NCI-H187 (cell line): ENCODE results near the gene DPP6.
"Not testable (repeated sequence)": the region's sequence is repeated elsewhere in the genome, so short reads cannot be mapped to it uniquely, and the experiment has no call there.

Source experiments
- DNase-seq, 2 experiments: peaks; one replicate each; lab custom pipeline; 2025; lab: John Stamatoyannopoulos, UW

The DPP6 gene

GRCh38 chr7:154072395-154073181 is 20.4 kb downstream of the DPP6 start:
- DNase-seq: not testable (repeated sequence)

- DNase-seq: not testable (repeated sequence)
These were observed 26.3 kb downstream of the DPP6 start for GRCh38 chr7:154078523-154078922.

GRCh38 chr7:154080249-154080648 is 28.1 kb downstream of the DPP6 start:
- DNase-seq: not testable (repeated sequence)

GRCh38 chr7:154087037-154087725 is 35.0 kb downstream of the DPP6 start:
- DNase-seq: not testable (repeated sequence)

- not testable (repeated sequence) for DNase-seq
These were observed 39.9 kb downstream of the DPP6 start for GRCh38 chr7:154092093-154092492.

DNA sequence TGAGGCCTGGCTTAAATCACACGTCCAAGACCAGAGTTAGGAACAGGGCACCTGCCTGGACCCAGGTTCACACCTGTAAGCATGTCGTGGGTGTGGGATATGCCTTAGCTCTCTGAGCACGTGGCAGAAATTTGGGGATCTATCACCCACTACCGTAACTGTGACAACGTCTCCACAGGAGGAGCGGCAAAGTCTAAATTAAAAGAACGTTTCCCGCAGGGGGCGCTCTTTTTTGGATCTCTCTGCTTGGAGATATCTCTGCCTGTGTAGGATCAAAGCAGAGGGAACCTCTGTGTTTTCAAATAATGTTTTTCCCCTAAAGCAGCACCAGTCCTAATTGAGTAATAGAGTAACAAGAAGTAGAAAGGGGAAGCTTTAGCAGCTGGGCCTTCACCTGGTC is 43.0 kb downstream of the DPP6 start:
- DNase-seq: not testable (repeated sequence)

- DNase-seq: not testable (repeated sequence)
These were observed 52.9 kb downstream of the DPP6 start for GRCh38 chr7:154105063-154105462.

GRCh38 chr7:154109615-154110014 is 57.4 kb downstream of the DPP6 start:
- DNase-seq: not testable (repeated sequence)

DNA sequence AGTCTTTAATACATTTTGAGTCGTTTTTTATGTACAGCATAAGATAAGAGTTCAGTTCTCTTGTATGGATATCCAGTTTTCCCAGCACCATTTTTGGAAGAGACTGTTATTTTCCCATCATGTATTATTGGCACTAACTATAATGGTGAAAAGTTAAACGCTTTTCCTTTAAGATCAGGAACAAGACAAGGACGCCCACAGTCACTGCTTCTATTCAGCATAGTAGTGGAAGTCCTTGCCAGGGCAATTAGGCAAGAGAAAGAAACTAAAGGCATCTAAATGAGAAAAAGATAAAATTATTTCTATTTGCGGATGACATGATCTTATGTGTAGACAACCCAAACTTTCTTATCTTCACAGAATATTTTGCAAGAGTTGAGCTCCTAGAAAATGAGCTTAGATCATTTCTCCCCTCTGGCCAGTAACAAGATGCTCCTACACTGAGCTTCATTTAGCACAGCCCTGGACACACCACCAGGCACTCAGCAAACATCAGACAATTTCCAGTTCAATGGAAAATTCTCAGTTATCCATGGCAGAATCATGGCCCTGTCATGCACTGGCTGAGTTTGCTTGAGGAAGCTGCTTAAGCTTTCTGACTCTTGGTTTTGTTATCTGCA is 61.6 kb downstream of the DPP6 start:
- not testable (repeated sequence) for DNase-seq

GRCh38 chr7:154117411-154118390 is 65.5 kb downstream of the DPP6 start:
- not testable (repeated sequence) for DNase-seq

DNA sequence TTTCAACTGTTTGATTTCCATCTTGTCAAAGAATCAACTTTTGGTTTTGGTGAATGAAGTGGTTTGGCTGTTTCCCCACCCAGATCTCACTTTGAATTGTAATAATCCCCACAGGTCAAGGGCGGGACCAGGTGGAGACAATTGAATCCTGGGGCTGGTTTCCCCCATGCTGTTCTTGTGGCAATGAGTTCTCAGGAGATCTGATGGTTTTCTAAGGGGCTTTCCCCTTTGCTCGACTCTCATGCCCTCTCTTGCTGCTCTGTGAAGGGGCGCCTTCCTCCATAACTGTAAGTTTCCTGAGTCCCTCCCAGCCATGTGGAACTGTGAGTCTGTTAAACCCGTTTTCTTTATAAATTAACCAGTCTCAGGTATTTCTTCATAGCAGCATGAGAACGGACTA is 68.6 kb downstream of the DPP6 start:
- not testable (repeated sequence) for DNase-seq

GRCh38 chr7:154122720-154123119 is 70.5 kb downstream of the DPP6 start:
- not testable (repeated sequence) for DNase-seq

DNA sequence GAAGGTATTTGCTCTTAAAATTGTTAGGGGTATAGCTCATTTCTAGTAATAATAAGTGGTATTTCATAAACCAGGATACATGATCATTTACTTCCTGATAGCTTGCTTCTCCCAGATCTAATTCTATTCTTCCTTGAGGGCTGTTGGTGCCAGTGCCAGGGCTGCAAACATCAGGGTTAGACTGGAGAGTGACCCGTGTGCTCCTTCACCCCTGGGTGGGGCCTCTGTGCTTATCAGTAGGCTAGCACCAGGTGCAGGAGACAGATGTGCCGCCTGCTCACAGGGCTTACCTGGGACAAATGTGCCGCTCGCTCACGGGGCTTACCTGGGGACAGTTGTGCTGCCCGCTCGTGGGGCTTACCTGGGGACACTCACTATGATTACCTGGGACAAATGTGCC is 71.2 kb downstream of the DPP6 start:
- DNase-seq: not testable (repeated sequence)

DNA sequence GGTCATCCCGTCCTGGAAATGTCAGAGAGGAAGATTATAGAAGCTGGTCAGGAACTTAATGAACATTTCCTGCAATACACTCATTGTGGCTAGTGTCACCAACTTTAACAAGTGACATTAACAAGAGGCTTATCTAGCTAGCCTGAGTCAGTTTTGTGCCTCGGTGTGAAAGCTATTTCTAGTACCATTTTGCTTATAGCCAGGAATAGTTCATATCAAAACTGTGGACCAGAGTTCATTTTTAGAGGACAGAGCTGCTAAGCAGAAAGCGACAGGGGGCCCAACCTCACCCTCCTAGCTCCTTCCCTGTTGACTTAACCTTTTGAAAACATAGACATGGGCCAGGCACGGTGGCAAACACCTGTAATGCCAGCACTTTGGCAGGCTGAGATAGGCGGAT is 76.9 kb downstream of the DPP6 start:
- DNase-seq: not testable (repeated sequence)

DNA sequence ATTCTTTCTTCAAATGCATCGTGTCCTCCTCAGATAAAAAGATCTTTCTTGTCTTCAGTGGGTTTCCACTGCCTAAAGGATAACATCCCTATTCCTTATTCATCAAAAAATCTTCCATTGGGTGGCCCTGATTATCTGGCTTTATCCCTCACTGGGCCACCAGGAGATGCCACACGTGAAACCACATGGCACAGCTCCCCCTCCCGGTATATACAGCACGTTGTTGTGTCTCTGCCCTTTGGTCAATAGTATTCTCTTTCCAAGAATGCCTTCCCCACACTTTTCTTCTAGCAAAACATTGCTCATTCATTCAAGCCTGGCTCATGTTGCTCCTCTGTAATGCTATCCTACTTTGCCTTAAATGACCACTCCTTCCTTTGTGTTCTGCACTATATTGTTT is 80.4 kb downstream of the DPP6 start:
- DNase-seq: not testable (repeated sequence)

- DNase-seq: not testable (repeated sequence)
These were observed 81.6 kb downstream of the DPP6 start for GRCh38 chr7:154133703-154134277.

DNA sequence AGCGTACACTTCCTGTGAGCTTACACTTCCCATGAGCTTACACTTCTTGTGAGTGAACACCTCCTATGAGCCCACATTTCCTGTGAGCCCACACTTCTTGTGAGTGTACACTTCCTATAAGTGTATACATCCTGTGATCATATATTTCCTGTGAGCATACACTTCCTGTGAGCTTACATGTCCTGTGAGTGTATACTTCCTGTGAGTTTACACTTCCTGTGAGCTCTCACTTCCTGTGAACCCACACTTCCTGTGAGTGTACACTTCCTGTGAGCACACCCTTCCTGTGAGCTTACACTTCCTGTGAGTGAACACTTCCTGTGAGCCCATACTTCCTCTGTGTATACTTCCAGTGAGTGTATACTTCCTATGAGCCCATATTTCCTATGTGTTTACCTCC is 82.5 kb downstream of the DPP6 start:
- DNase-seq: not testable (repeated sequence)

GRCh38 chr7:154135646-154136045 is 83.4 kb downstream of the DPP6 start:
- not testable (repeated sequence) for DNase-seq

GRCh38 chr7:154145922-154146706 is 93.9 kb downstream of the DPP6 start:
- DNase-seq: not testable (repeated sequence)

DNA sequence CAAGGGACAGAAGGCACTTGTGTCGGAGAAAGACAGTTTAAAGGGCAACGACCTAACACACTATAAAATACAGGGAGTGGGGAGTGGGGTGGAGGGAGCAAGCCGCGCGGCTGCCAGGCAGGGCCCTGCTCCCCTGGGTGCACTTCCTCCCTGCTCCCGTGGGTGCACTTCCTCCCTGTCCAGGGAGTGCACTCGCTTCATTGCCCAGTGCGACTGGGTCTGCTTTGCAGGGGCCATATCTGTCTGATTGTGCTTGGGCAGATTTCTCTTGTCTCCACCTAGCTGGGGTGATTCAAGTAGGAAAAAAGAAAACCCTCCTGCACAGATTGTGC is 94.5 kb downstream of the DPP6 start:
- DNase-seq: not testable (repeated sequence)
